Brain microvascular endothelial cell (primary cell): Measurements from ENCODE around the gene CREB5.

Experiments
- DNase-seq: peaks from one replicate; pipeline ENCODE4 v3.0.0-alpha.2; 2020
- H3K27ac ChIP-seq: fragments of 250-450 bp; sonication (Bioruptor Pico); 2 replicates; pipeline ENCODE4 v1.5.1; 2020; ENCODE audit warnings: mild to moderate bottlenecking, moderate library complexity
- H3K27me3 ChIP-seq: fragments of 250-450 bp; sonication (Bioruptor Pico); replicated peaks from 2 replicates; pipeline ENCODE4 v1.5.1; 2020; ENCODE audit warnings: mild to moderate bottlenecking
- H3K36me3 ChIP-seq: fragments of 250-450 bp; sonication (Bioruptor Pico); replicated peaks from 2 replicates; pipeline ENCODE4 v1.5.1; 2020; ENCODE audit warnings: mild to moderate bottlenecking
- H3K4me3 ChIP-seq: 2 replicates; pipeline ENCODE4 v1.5.1; 2011; ENCODE audit warnings: low read depth, mild to moderate bottlenecking, control low read depth, low read length, moderate library complexity
- in situ Hi-C: cut with HindIII; loops from 2 replicates; pipeline ENCODE4 v1.10.0; 2017; ENCODE audit warnings: low sequenced_read_pairs, low pct_ligation_motif_present
- TF ChIP-seq, protein P1 (sequence below): IDR thresholded peaks from 2 replicates; pipeline ENCODE4 v1.5.1; 2011; ENCODE audit warnings: low read depth, mild to moderate bottlenecking, moderate library complexity, low read length, control low read depth, inconsistent platforms; ENCODE audit errors: missing control alignments

The CREB5 gene

DNA sequence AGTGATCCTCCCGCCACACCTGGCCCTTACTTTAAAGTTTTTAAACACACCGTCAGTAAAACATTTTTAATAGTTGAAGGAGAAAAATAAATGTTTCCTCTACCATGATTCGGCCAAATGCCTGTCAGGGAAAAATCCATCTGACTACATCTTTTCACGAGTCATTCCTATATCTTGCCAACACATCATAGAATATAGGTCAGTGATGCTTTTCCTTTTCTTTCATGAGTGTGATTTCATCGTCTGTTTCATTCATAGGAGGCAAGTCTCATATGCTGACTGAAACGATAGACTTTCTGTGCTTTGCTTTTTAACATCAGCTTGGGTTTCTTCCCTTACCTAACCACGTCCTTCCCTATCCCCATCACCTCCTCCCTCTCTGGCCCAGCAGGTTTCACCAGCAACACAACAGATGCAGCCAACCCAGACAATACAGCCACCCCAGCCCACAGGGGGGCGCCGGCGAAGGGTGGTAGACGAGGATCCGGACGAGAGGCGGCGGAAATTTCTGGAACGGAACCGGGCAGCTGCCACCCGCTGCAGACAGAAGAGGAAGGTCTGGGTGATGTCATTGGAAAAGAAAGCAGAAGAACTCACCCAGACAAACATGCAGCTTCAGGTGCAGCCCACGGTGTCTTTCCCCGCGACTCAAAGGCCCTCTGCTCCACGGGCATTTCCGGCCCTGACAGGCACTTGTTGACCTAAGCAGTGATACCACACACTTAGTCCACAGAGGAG is 396.6 kb downstream of the CREB5 start:
- in situ Hi-C loops: no loop called here
- no peak overlapping the region for H3K27ac ChIP-seq
- H3K36me3 ChIP-seq: no peaks in the 10 kb centered on the region
- TF ChIP-seq, protein P1, sequence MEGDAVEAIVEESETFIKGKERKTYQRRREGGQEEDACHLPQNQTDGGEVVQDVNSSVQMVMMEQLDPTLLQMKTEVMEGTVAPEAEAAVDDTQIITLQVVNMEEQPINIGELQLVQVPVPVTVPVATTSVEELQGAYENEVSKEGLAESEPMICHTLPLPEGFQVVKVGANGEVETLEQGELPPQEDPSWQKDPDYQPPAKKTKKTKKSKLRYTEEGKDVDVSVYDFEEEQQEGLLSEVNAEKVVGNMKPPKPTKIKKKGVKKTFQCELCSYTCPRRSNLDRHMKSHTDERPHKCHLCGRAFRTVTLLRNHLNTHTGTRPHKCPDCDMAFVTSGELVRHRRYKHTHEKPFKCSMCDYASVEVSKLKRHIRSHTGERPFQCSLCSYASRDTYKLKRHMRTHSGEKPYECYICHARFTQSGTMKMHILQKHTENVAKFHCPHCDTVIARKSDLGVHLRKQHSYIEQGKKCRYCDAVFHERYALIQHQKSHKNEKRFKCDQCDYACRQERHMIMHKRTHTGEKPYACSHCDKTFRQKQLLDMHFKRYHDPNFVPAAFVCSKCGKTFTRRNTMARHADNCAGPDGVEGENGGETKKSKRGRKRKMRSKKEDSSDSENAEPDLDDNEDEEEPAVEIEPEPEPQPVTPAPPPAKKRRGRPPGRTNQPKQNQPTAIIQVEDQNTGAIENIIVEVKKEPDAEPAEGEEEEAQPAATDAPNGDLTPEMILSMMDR: peak; percentile 33
- no peak overlapping the region for H3K4me3 ChIP-seq
- no peaks in the 10 kb centered on the region for H3K27me3 ChIP-seq
- no peak for DNase-seq

DNA sequence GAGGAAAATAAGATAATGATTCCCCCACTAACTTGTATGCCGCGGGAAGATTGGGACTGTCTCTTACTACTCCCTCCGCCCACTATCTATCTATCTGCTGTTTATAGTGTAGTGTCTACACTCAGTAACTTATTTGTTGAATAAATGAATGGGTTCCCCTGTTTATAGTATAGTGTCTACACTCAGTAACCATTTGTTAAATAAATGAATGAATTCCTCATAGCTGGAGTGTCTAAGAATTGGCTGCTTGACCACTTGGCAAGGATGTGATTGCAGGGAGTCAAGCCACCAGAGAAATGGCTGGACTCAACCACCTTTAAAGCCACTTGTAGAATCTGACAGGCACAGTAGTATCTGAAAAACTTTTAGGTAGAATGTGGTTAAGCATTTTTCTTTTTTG is 398.7 kb downstream of the CREB5 start:
- TF ChIP-seq, protein P1: no peak
- in situ Hi-C loops: no loop called here
- Histone ChIP-seq H3K27me3 (no peaks in the 10 kb centered on the region), H3K4me3 (no peak overlapping the region), H3K27ac (no peak overlapping the region), H3K36me3 (no peaks in the 10 kb centered on the region)
- DNase-seq: no peak

DNA sequence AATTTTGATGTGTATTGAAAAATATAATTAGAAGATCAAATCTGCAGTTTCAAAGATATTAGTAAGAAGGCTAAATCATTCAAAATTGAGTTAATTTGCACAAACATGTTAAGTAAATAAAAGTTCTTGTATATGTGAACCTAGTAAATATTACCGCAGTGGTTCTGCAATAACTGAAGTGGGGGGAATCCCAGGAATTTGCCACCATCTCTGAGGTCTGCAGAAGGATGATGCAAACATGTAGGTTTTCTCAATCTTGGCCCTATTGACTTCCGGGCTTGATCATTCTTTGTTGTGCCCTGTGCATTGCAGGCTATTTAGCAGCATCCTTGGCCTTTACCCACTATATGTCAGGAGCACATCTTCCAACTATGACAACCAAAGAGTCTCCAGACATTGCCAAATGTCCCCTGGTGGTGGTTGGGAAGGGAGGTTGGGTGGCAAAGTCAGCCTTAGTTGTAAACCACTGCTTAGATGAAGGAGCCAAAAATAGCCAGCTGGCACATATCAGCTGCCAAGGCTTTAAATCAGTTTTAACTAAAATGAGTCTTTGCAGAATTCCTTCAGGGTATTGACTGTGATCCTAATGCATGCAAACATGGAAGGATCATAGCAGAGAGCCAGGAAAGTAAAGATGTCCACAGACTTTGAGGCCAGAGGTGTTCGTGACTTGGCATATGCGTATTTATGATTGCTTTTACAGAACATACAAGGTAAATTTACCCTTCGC is 399.5 kb downstream of the CREB5 start:
- H3K4me3 ChIP-seq: no peak overlapping the region
- DNase-seq: no peak
- no peak overlapping the region for H3K27ac ChIP-seq
- in situ Hi-C loops: no loop called here
- H3K27me3 ChIP-seq: no peaks in the 10 kb centered on the region
- no peaks in the 10 kb centered on the region for H3K36me3 ChIP-seq
- TF ChIP-seq, protein P1: no peak

DNA sequence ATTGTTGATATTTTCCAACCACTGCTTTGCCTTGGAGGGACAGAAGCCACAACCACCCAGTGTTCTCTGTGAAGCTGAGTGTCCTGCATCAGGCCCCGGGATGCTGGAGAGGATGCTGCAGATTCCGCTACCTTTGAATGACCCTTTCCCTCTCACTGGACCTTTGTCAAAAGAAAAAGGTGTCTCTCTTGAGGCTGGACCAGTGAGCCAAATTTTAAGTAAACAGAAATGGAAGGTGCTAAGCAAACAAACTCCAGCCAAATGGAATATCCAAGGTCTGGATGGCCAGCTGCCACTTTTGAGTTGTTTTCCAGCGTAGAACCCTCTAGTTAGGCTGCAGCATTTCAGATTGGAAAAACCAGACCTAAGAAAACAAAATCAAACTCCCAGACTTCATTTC is 400.3 kb downstream of the CREB5 start:
- Histone ChIP-seq H3K27ac (no peak overlapping the region), H3K36me3 (no peaks in the 10 kb centered on the region), H3K27me3 (no peaks in the 10 kb centered on the region), H3K4me3 (no peak overlapping the region)
- no peak for DNase-seq
- TF ChIP-seq, protein P1: no peak
- in situ Hi-C loops: no loop called here

DNA sequence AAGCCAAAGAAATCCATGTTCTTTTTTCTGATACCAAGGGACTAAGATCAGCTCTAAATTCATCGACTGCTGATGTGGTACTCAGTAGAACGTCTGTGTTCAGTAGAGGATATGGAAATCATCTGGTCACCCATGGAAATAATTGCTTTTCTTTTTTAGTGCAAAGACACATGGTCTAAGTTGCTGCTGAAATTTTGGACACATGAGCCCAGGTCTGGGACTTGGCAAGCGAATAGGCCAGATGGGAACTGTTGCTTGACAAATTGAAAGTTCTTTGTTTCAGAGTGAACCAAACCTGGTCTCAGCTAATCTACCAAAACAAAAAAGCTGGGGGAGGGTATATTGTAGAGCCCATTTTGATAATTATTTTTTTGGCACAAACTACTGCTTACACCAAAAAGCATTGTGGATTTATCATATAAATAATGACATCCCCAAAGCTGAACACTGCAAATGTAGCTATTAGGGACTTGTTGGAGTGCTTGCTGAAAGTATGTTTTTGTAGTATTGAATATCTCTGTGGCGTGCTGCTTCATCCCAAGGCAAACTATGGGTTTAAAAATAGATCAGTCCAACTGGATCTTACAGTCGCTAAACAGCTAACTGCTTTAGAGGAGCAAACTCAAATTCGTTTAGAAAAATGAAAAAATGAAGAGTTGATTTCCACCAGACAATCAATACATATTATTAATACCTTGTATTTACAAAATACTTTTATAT is 401.1 kb downstream of the CREB5 start:
- in situ Hi-C loops: no loop called here
- no peaks in the 10 kb centered on the region for H3K36me3 ChIP-seq

More for the DNA sequence above, 401.1 kb downstream of the CREB5 start:
- Histone ChIP-seq H3K27ac (no peak overlapping the region), H3K27me3 (no peaks in the 10 kb centered on the region), H3K4me3 (no peak overlapping the region)
- TF ChIP-seq, protein P1: no peak
- DNase-seq: no peak
